ENCODE results near the gene SYS1. TPM values are rescaled to one million over a fixed set of nuclear protein-coding genes. Genes with fewer than 3 reads are reported as not detected.
A peak's percentile ranks its signal among the peaks of the same experiment; 100 is the strongest.

The SYS1 gene
- total RNA-seq, 1 donor from 2014 or later: 25.7 TPM

GRCh38 chr20:45409521-45410272 is 46.7 kb downstream of the SYS1 start:
- FAIRE-seq: no peak
- no peak for DNase-seq (ENCODE audit: low spot score in 2 of 2)

- DNase-seq (ENCODE audit: low spot score in 2 of 2): no peak
- FAIRE-seq: no peak
Observed at GRCh38 chr20:45410887-45411286, 47.9 kb downstream of the SYS1 start.

- FAIRE-seq: no peak
- DNase-seq (ENCODE audit: low spot score in 2 of 2): no peak
Observed at GRCh38 chr20:45412653-45413052, 49.7 kb downstream of the SYS1 start.

GRCh38 chr20:45413479-45413878 is 50.5 kb downstream of the SYS1 start:
- DNase-seq (ENCODE audit: low spot score in 2 of 2): no peak

GRCh38 chr20:45415822-45416637 is 53.1 kb downstream of the SYS1 start, which contains the start of gene PIGT:
Gene PIGT, plus strand, starts transcription at chr20:45416141. Its CDS starts 16 bp downstream, at chr20:45416157.
- DNase-seq (ENCODE audit: low spot score in 2 of 2) (peak; percentile 53 to 77), FAIRE-seq (no peak)

More at GRCh38 chr20:45413479-45413878, 50.5 kb downstream of the SYS1 start:
- no peak for FAIRE-seq

GRCh38 chr20:45416917-45417316 is 54.0 kb downstream of the SYS1 start:
- no peak for DNase-seq (ENCODE audit: low spot score in 2 of 2)
- no peak for FAIRE-seq

Other genes with a start within 250 kb of the SYS1 start
- not detected for gene WFDC5, start 248.0 kb upstream of the SYS1 start, total RNA-seq
- not detected for gene WFDC12, start 238.7 kb upstream of the SYS1 start, total RNA-seq
- not detected for gene PI3, start 188.3 kb upstream of the SYS1 start, total RNA-seq
- gene SEMG1, start 156.1 kb upstream of the SYS1 start, total RNA-seq: not detected
- not detected for gene SEMG2, start 141.8 kb upstream of the SYS1 start, total RNA-seq
- gene SLPI, start 108.6 kb upstream of the SYS1 start, total RNA-seq: 0.41 TPM
- gene RBPJL, start 56.3 kb upstream of the SYS1 start, total RNA-seq: not detected
- under 0.01 TPM for gene MATN4, start 54.9 kb upstream of the SYS1 start, total RNA-seq
- gene SDC4, start 14.7 kb upstream of the SYS1 start, total RNA-seq: 0.82 TPM
- gene TP53TG5, start 15.2 kb downstream of the SYS1 start, total RNA-seq: not detected
- 2.9 TPM for gene DBNDD2, start 45.1 kb downstream of the SYS1 start, total RNA-seq
- 10.2 TPM for gene PIGT, start 53.0 kb downstream of the SYS1 start, total RNA-seq
- 3.3 TPM for gene WFDC2, start 106.6 kb downstream of the SYS1 start, total RNA-seq
- not detected for gene SPINT3, start 152.5 kb downstream of the SYS1 start, total RNA-seq
- gene WFDC6, start 176.3 kb downstream of the SYS1 start, total RNA-seq: not detected
- not detected for gene EPPIN, start 184.2 kb downstream of the SYS1 start, total RNA-seq
- gene WFDC8, start 216.1 kb downstream of the SYS1 start, total RNA-seq: not detected